Measurements from ENCODE around the gene RARG. TPM values are rescaled to one million over a fixed set of nuclear protein-coding genes. Genes with fewer than 3 reads are reported as not detected.

The RARG gene
- total RNA-seq, 4 donors from 2014 or later = 2.6 to 15.4 (median 7.6) TPM; not detected in 1

DNA sequence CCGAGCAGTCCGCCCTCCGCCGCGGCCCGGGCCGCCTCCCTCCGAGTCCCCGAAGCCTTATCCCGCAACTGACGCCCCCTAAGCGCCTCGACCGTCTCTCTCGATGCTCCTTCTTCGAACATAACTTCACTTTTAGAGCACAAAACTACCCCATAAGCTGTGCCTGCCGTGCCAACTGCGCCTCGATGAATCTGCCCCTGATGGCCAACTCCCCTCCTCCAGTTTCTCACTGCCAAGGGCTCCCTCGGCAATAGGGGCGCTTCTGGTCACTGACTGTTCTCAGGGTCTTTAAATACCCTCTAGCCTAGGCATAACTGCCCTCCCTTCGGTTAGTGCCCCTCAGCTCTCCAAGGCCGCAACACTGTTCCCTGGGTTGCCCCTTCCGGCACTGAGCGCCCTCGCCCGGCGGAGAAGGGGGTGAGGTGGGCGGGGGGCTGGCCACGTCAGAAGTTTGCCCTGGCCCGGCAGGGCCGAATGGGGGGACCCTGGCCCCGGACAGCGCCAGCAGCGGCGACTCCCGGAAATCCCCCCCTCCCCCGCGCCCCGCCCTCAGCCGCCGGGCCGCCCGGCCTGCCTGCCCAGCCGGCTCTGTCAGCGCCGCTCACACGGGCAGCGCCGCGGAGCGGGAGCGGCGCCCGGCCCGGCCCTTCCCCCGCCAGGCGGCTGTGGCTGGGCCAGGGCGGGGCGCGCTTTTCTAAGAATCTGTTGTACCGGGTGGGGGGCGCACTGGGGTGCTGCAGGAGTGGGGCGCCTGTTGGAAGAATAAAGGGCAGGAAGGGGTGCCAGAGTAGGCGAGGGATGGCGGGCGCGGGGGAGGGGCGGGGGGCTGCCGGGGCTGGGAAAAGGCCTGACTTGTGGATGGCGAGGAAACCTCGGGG is 10.6 kb downstream of the RARG start:
- in situ Hi-C loops (cut with MboI; ENCODE audit: low pct_ligation_motif_present in 1 of 4, low pct_unique_long_range_greater_than_20kb in 1 of 4, low sequenced_read_pairs in 3 of 4) = no loop called here
- intact Hi-C loops (cut with DNase I; ENCODE audit: low total_unique reads) = no loop called here
- peaks cover 61 to 73% (median 66%) of the 10 kb centered on the region in 4 donors for H3K4me1 ChIP-seq
- 1% methylated on average over 32 to 61 of the region's 72 CpGs for WGBS, 2 donors (ENCODE audit: low coverage in 1 of 2)
- no peaks in the 10 kb centered on the region for H3K27me3 ChIP-seq
- H3K9me3 ChIP-seq = no peaks in the 10 kb centered on the region
- TF ChIP-seq, protein P1, sequence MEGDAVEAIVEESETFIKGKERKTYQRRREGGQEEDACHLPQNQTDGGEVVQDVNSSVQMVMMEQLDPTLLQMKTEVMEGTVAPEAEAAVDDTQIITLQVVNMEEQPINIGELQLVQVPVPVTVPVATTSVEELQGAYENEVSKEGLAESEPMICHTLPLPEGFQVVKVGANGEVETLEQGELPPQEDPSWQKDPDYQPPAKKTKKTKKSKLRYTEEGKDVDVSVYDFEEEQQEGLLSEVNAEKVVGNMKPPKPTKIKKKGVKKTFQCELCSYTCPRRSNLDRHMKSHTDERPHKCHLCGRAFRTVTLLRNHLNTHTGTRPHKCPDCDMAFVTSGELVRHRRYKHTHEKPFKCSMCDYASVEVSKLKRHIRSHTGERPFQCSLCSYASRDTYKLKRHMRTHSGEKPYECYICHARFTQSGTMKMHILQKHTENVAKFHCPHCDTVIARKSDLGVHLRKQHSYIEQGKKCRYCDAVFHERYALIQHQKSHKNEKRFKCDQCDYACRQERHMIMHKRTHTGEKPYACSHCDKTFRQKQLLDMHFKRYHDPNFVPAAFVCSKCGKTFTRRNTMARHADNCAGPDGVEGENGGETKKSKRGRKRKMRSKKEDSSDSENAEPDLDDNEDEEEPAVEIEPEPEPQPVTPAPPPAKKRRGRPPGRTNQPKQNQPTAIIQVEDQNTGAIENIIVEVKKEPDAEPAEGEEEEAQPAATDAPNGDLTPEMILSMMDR (IDR thresholded peaks at IDR 0.05) = peak in 2 of 5 experiments; percentile 12 to 42
- peak; percentile 89 for TF ChIP-seq POLR2A (IDR thresholded peaks at IDR 0.05)
- TF ChIP-seq EP300 (IDR thresholded peaks at IDR 0.05; ENCODE audit: low read depth) = no peak
- TF ChIP-seq POLR2AphosphoS5 (IDR thresholded peaks at IDR 0.05) = peak in 2 of 3 donors; percentile 0 to 48
- peak; percentile 82 for DNase-seq
- peak overlapping the region; percentile 26 to 74 (median 56) for H3K4me3 ChIP-seq
- peak overlapping the region; percentile 98 to 100 (median 99) for H3K27ac ChIP-seq
- no peaks in the 10 kb centered on the region for H3K36me3 ChIP-seq

DNA sequence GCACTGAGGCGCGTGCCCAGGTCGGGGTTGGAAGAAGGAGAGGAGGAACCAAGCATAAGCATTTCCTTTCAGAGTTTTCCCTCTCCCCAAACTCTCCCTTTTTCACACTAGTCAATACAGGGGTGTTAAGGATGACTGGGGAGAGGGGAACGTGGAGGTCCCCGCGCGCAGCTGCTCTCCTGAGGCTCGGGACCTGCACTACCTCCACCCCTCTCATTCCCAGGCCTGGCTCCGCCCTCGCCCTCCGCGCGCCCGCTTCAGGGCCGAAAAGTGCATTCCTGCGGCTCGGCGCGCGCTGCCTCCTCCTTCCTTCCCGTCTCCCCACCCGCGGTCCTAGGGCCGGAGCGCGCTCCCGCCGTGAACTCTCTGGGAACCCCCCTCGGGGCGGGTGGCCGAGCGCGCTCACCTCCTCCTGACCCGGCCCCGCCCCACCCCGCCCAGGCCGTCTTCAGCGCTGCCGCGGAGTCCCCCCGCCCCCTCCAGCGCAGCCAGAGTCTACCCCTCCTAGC is 11.3 kb downstream of the RARG start:
- in situ Hi-C loops (cut with MboI; ENCODE audit: low pct_ligation_motif_present in 1 of 4, low pct_unique_long_range_greater_than_20kb in 1 of 4, low sequenced_read_pairs in 3 of 4) = no loop called here
- Histone ChIP-seq H3K4me3 (peak overlapping the region; percentile 12 to 74 (median 56)), H3K36me3 (no peaks in the 10 kb centered on the region), H3K27me3 (no peaks in the 10 kb centered on the region), H3K9me3 (no peaks in the 10 kb centered on the region), H3K4me1 (peaks cover 62 to 77% (median 66%) of the 10 kb centered on the region in 4 donors), H3K27ac (peak overlapping the region; percentile 98 to 100 (median 99))
- intact Hi-C loops (cut with DNase I; ENCODE audit: low total_unique reads) = no loop called here
- WGBS, 2 donors (ENCODE audit: low coverage in 1 of 2) = 1% methylated on average over 27 of the region's 42 CpGs; no CpG with 5 or more reads in 1 of the 2 donors
- peak; percentile 43 to 68 (median 56) for TF ChIP-seq POLR2AphosphoS5 (IDR thresholded peaks at IDR 0.05)
- TF ChIP-seq, protein P1 (IDR thresholded peaks at IDR 0.05) = no peak
- DNase-seq = peak; percentile 92

DNA sequence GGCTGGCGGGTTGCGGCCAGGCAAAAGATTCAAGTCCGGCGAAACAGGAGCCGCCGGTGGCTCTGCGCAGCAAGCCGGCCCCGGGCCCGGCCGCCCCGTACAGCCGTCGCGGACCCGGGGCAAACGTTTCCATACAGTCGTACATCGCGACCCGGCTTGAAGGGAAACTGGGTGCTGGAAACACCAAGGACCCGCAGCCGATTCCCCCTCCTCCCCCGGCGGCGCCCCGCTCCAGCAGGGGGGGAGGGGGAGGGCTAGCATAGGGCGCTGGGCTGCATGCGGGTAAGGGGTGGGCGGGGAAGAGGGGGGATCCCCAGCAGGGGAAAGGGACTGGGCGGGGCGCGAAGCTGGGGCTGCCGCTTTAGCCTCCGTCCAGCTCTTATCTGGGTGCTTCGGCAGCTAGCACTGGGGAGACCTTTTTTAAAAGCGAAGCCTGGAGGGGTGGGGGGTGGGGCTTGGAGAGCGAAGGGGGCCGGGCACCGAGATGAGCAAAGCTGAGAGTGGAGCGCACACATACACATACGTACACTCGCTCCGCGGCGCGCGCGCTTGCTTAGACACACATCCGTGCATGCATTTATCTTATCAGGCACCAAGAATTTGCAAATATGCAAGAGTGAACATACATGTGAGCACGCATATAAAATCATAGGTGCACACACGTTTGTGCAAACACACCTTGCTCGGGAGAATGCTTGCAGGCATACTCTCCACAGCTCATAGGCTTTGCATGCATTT is 11.9 kb downstream of the RARG start:
- Histone ChIP-seq H3K4me3 (peak overlapping the region; percentile 55 to 74 (median 62)), H3K36me3 (no peaks in the 10 kb centered on the region), H3K4me1 (peaks cover 56 to 73% (median 66%) of the 10 kb centered on the region in 4 donors), H3K9me3 (no peaks in the 10 kb centered on the region), H3K27ac (peak overlapping the region; percentile 98 to 100 (median 99)), H3K27me3 (no peaks in the 10 kb centered on the region)
- in situ Hi-C loops (cut with MboI; ENCODE audit: low pct_ligation_motif_present in 1 of 4, low pct_unique_long_range_greater_than_20kb in 1 of 4, low sequenced_read_pairs in 3 of 4) = loop anchor here in 2 of 4 donors (10.0 kb wide), 1 partner anchor 65 kb away; no protein-coding TSS in a partner anchor
- peak; percentile 77 for DNase-seq
- intact Hi-C loops (cut with DNase I; ENCODE audit: low total_unique reads) = loop anchor here (2.0 to 5.0 kb wide), 2 partner anchors 31 to 67 kb away; no protein-coding TSS in a partner anchor
- TF ChIP-seq, protein P1 (IDR thresholded peaks at IDR 0.05) = no peak
- peak in 1 of 3 donors; percentile 34 for TF ChIP-seq POLR2AphosphoS5 (IDR thresholded peaks at IDR 0.05)
- WGBS, 2 donors (ENCODE audit: low coverage in 1 of 2) = 0% methylated on average over 10 to 44 of the region's 53 CpGs

Data from transverse colon (tissue), 4 donors.